ENCODE results near the gene DNM3.

The DNM3 gene

DNA sequence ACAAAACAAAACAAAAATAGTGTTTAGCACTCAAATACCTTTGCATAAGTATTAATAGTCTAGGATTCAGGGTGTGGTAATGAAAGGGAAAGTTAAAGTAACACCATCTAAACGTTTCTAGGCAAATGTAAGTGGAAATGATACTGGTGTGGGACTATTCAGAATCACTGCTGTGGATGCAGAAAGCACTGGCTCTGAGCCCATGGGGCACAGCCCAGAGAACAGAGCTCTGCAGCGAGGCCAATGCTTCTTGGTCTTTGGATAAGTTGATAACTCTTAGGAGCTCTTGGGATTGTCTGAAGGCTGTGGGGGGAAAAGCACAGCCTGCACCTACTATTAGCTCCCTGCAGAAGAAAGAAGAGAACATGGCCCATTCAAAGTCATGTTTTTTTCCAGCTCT is 21.4 kb upstream of the DNM3 start:
- no peak for DNase-seq

DNA sequence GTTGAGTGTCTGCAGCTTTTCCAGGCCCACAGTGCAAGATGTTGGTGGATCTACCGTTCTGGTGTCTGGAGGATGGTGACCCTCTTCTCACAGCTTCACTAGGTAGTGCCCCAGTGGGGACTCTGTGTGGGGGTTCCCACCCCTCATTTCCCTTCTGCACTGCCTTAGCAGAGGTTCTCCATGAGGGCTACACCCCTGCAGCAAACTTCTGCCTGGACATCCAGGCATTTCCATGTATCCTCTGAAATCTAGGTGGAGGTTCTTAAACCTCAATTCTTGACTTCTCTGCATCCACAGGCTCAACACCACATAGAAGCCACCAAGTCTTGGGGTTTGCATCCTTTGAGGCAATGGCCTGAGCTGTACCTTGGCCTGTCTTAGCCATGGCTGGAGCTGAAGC is 14.3 kb upstream of the DNM3 start:
- DNase-seq = no peak

DNA sequence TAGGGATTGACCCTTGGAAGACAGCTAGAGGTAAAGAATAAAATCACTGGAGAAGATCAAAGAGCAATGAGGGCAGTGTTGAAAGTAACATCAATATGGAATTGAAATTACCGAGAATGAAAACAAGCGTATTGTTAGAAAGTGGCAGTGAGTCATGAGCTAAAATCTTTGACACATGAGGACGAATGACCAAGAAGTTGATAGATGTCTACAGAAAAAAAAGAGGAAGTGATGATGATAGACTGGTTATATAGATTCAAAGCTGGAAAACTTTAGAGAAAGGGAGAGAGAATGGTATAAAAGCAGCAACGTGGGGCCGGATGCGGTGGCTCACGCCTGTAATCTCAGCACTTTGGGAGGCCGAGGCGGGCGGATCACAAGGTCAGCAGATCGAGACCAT is 12.5 kb upstream of the DNM3 start:
- DNase-seq = peak; percentile 36 to 70 (median 65)

DNA sequence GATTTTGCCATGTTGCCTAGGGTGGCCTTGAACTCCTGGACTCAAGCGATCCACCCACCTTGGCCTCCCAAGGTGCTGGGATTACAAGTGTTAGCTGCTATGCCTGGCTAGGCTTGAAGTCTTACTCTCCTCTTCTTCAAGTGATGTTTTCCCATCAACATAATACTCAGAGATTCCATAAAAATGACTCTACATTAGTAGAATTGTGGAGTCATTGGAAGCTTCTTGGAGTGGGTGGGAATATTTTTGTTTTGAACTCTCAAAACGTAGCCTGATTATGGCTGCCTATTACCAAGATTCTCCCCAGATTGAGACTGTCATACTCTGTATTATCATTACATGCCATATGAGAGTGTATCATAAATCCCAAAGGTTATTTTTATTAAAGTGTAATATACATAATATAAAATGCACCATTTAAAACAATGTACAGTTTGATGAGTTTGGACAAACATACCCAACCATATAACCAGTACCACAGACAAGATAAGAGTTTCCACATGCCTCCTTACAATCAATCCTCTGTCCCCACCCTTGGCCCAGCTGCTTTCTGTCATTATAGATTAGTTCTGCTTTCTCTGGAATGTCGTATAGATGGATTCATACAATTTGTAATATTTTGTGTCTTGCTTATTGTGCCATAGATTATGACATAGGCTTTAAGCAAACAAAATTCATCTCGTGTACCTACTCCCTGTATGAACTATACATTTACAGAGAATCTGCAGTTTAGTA is 8.0 kb upstream of the DNM3 start:
- no peak for DNase-seq

DNA sequence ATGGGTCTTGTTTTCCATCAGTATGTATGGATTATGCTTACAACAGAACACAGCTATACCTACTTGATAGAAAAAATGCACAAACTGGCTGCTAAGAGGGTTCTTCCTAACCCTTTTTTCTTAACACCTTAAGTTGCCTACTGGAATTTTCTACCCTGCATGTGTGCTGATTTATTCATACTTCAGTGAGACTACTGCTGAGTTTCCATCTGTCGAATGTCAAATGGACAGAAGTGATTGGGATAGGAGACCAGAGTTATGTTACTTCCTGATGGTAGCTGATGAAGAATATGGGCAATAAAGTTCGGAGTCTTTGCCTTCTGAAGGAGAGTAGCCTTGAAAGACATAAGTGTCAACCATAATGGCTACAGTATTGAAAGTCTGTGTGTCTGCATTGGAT is 6.5 kb upstream of the DNM3 start:
- no peak for DNase-seq

DNA sequence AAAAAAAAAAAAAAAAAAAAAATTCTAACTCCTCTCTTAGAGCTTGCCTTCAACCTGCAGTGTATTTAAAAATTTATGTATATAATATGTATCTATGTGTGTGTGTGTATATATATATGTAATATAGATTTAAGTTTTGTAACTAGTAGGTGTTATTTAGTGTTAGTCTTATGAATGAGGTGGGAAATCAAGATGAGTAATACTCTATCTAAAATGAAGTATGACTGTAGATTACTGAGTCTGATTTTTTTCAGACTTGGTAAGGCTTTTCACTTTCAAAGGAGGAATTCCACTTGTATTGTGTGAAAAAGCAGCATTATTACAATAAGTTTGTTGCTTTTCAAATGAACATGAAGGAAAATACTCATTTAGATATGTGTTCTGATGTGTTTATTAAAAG is 5.4 kb upstream of the DNM3 start:
- no peak for DNase-seq

DNA sequence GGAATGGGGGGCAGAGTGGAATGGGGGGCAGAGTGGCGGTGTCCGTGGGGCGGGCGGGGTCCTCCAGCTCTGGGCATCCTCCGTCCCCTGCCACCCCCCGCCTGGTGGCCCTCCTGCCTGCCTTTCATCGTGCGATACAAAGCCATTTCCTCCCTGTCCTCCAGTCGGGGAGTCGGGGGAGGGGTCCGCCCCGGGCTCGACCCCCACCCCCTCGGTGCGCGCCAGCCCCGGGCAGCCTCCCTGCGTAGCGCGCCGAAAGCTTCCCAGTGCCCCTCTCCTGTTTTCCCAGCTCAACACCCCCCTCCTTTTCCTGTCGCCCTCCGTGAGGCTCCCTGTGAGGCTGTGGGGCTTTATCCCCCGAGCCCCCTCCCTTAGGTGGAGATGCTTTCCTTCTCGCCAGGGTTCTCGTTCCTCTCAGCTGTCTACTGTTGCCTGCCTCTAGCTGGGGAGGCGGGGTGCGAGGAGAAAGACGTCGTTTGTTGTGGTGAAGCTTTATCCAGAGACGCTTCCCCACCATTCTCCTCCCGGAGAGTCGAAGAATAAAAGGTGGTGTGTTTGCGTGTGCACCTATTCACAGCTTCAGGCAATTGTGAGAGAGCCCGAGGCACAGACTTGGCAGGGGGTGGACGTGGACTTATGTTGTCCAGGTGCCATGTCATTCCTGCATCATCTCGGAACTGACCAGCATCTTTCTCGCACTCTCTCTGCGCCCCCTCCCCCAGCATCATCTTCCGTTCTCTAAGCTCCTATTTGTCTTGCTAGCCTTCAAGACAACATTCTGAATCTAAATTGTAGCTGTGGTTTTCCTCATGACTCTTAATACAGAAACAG is 848 bp downstream of the DNM3 start:
- peak in 1 of 3 donors; percentile 32 for DNase-seq

DNA sequence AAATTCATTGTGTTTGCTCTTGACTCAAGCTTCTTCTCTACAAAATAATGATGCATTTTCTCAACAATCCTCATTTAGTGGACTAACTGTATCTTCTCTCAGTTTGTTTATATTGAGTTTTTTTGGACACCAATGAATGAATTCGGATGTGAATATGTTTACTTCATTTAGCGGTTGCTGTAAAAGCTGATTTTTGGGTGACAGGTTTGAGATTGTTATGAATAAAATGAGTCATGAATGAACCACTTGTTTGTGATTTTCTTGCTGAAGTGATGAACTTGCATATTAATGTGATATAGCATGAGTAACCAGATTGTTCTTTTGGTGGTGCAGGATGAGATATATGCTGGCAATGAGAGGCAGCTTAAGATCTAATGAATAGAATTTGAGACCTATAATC is 3.1 kb downstream of the DNM3 start:
- DNase-seq = no peak

DNA sequence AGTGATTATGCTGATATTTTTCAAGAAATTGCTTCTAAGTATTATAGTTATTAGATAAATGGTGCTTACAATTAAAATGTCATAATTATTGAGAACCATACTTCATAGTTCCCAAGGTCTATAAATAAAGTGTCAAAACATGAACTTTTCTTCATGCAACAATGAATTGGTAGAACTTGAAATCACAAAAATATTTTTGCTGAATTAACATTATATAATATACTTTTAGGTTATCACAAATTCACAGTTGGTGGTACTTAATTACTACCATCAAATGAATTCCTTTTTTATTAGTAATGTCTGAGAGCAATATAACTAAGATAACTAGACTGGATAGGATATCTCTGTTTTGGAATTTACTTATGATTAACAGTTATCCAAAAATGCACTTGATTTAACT is 4.7 kb downstream of the DNM3 start:
- no peak for DNase-seq

DNA sequence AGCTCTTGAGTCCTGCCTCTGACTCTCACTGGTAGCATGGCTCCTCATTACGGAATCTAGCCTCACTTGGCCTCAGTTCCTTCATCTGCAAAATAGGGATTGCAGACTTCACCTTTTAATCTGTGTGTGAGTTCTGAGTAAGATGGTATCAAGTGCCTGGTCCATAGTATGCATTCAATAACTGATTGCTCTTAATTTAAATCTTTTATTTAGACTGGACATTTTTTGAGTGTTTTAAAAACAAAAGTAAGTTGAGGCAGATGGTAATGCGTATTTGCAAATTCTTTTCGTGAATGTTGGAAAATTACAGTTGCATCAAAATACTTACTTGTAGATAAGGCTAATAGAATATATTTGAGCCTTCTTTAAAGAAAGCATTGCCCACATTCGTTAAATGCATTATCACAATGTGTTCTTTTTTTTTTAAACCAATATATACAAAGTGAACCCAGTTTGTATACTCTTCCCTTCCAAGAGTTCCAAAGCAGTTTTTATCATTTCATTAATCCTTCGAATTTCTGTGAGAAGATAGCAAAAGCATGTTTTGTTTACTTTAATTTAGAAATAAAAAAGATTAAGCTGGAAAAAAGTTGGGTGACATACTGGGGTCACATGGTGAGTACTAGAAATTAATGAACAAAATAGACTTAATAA is 8.1 kb downstream of the DNM3 start:
- DNase-seq = no peak

DNA sequence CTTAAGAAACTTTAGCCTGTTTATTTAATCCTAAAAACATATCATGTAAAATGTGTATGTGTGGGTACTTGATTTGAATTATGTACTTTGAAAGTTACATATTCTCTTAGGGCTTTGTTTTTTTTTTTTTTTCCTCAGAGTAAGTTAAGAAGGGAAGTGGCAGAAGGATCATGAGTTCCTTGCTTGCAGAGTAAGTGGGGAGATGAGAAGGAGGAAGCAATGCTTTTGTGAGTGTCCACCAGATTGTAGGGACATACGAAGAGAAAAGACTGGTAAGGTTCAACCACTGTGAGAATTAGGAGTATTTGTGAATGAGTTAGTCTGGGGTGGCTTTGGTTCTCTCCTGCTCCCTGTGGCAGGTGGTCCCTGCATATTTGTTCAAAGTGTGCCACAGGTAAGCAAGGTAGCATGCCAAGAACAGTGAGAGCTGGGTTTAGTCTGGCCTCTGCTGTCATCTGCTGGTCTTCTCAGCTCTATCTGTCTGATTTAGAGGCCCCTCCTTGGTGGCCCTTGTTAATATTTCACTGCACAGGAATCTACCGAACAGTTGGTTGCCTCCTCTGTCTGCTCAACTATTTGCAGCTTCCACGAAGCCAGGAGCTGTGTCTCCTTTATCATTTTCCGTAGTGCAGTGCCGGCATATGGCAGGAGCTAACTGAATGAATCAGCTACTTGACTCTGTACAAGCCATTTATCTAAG is 9.5 kb downstream of the DNM3 start:
- DNase-seq = peak; percentile 31 to 46 (median 41)

DNA sequence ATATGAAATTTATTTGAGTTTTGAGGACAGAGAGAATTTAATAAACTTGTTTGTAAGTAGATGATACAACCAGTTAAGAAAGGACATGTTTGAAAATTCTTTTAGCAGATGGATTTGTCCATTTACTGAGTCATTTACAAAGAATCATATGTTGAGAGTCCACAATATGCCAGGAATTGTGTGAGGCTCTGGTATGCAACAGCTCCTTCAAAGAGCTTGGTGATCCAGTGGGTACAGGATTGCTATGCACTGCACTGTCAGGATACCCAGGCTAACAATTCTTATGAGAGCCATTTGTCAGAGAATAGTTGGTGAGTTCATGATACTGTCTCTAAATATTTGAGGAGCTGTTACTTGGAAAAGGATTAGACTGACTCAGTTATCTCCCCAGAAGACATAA is 11.0 kb downstream of the DNM3 start:
- no peak for DNase-seq

DNA sequence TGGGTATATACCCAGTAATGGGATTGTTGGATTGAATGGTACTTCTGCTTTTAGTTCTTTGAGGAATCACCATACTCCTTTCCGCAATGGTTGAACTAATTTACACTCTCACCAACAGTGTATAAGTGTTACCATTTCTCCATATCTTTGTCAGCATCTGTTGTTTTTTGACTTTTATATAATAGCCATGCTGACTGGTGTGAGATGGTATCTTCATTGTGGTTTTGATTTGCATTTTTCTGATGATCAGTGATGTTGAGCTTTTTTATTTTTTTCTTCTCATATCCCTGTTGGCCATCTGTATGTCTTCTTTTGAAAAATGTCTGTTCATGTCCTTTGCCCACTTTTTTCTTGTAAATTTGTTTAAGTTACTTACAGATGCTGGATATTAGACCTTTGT is 14.1 kb downstream of the DNM3 start:
- no peak for DNase-seq

DNA sequence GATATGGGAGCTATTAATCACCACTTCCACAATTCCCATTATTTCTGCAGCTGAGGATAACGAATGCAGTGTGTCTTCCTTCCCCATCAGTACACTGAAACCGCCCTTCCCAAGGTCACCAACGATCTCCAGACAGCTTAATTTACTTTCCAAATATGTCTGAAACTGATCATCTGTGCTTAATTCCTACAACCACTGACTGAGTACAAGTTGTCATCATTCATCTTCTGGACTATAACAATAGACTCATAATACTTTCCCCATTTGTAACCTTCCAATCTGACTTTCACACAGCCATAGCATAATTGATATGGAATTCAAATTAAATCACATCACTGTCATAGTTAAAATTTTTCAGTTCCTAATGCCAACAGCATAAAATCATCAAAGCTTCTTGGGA is 17.4 kb downstream of the DNM3 start:
- DNase-seq = no peak

DNA sequence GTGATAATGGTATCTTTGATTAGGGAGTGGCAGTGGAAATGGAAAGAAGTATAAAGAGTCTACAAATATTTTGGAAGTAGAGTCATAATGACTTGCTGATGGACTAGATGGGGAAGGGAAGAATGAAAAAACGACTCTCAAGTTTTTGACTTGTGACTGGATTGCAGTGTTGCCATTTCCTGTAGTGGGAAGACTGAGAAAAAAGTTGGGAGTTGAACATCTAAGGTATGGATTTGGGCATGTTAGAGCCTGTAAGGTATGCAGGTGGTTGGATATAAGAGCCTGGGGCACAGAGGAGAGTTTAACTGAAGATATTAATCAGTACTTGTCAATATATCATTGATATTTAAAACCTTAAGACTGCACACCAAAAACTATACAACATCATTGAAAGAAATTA is 19.4 kb downstream of the DNM3 start:
- DNase-seq = no peak

DNA sequence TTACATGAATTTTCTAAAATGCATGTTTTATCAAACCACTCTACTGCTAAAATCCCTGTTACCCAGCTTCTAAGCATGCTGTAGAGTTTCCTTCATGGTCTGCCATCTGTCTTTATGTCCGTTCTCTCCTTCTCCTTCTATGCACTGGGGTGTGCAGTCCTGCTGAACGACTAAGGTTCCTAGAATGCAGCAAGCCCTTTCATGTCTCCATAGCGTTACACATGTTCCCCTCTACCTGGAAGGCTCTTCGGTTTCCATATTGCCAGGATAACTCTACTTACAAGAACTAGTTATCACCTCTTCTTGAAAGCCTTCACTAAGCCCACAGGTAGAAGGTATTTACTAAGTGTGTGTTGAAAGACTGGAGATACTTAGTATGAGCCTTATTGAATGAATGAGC is 22.2 kb downstream of the DNM3 start:
- no peak for DNase-seq

DNA sequence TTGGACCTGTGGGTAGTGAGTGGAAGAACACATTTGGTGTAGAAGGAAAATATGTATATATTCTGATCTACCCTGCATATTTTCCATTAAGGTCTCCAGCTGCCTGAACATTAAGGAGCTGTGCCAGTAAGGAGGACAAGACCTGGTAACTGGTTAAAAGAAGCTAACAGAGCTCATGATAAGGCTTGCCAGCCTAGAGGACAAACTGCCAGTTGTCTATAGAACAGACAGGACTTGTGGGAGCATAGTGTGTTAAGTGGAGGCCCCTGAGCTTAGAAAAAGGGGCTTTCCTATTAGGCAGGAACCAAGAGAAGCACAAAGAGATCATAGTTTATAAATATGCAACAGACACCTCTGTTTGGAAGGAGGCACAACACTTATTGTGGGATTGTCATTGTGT is 23.0 kb downstream of the DNM3 start:
- DNase-seq = no peak

DNA sequence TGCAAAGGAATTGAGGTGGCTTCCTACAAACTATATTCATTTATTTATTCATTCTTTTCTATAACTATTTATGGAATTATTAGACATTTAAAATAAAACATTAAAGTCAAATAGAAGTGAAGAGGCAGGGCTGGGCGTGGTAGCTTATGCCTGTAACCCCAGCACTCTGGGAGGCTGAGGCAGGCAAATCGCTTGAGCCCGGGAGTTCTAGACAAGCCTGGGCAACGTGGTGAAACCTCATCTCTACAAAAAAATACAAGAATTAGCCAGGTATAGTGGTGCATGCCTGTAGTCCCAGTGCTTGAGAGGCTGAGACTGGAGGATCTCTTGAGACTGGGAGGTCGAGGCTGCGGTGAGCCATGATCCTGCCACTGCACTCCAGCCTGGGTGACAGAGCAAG is 23.8 kb downstream of the DNM3 start:
- DNase-seq = no peak

DNA sequence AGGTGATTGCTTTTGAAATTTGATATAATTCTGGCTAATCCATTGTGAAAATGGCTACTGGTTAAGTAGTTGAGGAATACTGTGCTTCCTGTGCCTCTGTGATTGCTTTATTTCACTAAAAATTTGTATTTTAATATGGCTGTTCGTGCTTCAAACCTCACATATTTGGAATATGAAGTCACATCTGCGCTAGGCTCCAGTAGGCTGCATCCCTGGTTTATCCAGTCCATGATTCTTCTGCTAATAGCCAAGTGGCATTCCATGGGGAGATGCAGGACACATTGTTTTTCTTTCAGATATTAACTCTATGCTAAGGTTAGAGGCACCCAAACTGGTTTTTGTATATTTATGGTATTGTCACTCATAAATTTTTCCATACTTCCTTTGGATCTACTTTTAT is 25.9 kb downstream of the DNM3 start:
- DNase-seq = no peak

DNA sequence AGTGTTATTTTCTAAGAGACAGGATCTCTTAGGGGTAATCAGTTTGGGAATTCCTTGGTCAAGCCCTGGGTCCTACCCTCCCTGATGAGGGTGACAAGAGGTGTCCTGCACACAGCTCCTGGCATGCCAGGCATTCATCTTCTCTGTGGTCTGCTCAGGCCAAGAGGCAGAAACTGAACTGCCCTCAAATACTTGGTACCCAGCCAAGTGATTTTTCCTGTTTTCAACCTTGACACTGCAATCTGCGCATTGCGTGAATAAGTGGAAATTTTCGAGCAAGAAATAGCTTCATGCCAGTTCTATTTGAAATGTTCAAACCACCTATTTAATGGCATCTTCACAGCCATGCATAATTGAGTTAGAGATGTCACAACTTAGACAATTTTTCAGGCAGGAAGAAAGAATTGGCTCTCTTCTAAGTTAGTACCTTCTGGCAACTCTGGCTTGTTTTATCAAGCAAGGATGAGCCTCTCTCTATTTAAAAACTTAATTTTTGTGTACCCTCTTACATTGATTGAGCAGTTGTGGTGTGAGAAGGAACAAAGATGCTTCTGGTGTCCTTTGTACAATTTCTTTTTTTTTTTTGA is 27.0 kb downstream of the DNM3 start:
- peak in 1 of 3 donors; percentile 3 for DNase-seq

DNA sequence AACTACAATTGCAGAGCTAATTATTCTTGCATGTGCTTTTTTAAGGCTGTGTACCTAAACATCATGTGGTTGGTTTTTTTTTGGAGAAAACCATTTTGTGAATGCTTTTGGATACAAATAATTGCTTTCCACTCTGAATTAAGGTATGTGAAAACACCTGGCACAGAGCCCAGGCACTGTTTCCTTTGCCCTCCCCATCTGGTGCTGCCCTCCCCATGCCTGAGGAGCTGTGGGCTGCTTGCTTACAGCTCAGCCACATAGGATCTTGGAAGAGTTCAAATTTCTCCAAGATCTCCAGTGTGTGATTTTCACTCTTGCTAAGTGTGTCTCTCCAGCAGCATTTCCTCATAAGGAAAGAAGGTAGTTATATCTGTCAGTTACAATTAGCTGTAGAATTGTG is 27.8 kb downstream of the DNM3 start:
- no peak for DNase-seq

DNA sequence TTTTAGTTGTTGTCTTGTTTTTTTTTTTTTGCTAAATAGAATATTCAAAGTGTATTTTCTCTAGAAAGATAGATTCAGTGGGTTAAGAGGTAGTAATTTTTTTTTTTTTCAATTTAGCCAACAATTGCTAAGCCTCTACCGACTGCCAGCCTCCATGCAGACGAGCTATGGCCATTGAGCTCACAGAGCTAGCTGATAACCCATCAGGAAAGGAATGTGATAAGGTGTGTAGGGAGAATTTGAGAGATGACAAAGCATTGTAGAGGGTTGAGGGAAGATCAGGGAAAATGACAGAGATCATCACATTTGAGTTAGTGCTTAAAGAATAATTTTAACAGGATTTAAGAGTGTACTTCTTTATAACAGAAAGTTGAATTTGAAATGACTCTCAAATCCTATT is 30.6 kb downstream of the DNM3 start:
- no peak for DNase-seq

DNA sequence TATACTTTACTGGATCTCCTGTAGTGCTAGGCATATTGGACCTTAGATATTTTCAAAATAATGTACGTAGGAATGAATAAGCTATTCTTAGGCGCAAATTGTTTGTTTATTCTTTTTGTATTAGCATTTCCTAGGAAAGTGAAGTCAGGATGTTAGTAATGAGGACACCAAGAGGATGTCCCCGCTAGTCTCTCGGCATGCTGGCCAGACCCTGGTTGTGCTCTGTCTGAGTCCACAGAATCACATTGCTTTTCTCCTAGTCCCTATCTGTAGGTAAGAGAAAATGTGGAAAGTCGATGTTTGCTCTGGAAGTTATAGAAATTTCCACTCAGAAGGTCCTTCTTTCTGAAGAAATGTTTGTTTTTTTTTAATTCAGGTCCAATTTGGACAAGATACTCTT is 31.1 kb downstream of the DNM3 start:
- no peak for DNase-seq

All from suppressor macrophage treated with lipopolysaccharide for 1 hour (primary cell).